GM12878 (cell line): ENCODE measurements around the gene ANO10. TPM values are rescaled to one million over a fixed set of nuclear protein-coding genes. Genes with fewer than 3 reads are reported as not detected.

ENCODE experiments used
- ATAC-seq: fragments of 200-7000 bp; cut with Tn5 transposase; 3 replicates; pipeline ENCODE4 v1.9.1; 2020; ENCODE audit warnings: mild to moderate bottlenecking, moderate library complexity
- BruUV-seq: library from RNA; stranded (reverse); fragments of 400-500 nt; replicated peaks from 2 replicates; lab custom pipeline; 2021; lab: Mats Ljungman, UMichigan
- CTCF ChIA-PET: fragments of 300-600 bp; sonication (Branson Sonifier 250); formaldehyde crosslinking; extraction: SDS; loops from one replicate; lab custom pipeline; 2021; ENCODE audit warnings: inconsistent platforms; lab: Yijun Ruan, JAX
- POLR2A ChIA-PET: fragments of 350-600 bp; formaldehyde crosslinking; extraction: SDS; loops from one replicate; lab custom pipeline; 2021; ENCODE audit warnings: inconsistent platforms; lab: Charles Lee
- RAD21 ChIA-PET: fragments of 300-600 bp; sonication (Branson Sonifier 250); formaldehyde crosslinking; loops from one replicate; lab custom pipeline; 2023; ENCODE audit warnings: antibody characterized with exemption; ENCODE audit not compliant: unreplicated experiment; lab: Charles Lee
- SMC1A ChIA-PET: fragments of 300-600 bp; sonication (Branson Sonifier 250); formaldehyde crosslinking; loops from one replicate; lab custom pipeline; 2023; ENCODE audit not compliant: unreplicated experiment, uncharacterized antibody; lab: Charles Lee
- DNase-seq: peaks from one replicate; pipeline ENCODE4 v3.0.0-alpha.2; 2011; ENCODE audit warnings: low read depth, low spot score
- FAIRE-seq: peaks from 3 replicates; lab custom pipeline; 2011; peaks lifted over from hg19 to GRCh38; lab: Jason Lieb, UNC
- H2AFZ ChIP-seq: 2 replicates; pipeline ENCODE4 v1.6.0; 2011; ENCODE audit warnings: low read depth, low read length, control low read depth; ENCODE audit not compliant: control insufficient read depth
- H3K27ac ChIP-seq: 2 replicates; pipeline ENCODE4 v1.5.1; 2011; ENCODE audit warnings: control low read depth; ENCODE audit not compliant: control insufficient read depth, insufficient read depth
- H3K27me3 ChIP-seq, 2 experiments: replicated peaks in 1 of 2; 2 replicates each; pipeline versions ENCODE4 v1.6.0 to v1.6.1; 2011; ENCODE audit warnings: low read length in 1 of 2; ENCODE audit not compliant: control insufficient read depth in 2 of 2, insufficient read depth in 2 of 2
- H3K36me3 ChIP-seq, 2 experiments: 2 replicates each; pipeline ENCODE4 v1.5.1; 2011; ENCODE audit warnings: low read length in 1 of 2; ENCODE audit not compliant: control insufficient read depth in 2 of 2, insufficient read depth in 2 of 2
- H3K4me1 ChIP-seq: 2 replicates; pipeline ENCODE4 v1.6.1; 2011; ENCODE audit warnings: mild to moderate bottlenecking, low read length, moderate library complexity, mixed read lengths; ENCODE audit not compliant: control insufficient read depth, insufficient read depth
- H3K4me2 ChIP-seq: 2 replicates; pipeline ENCODE4 v1.6.0; 2011; ENCODE audit warnings: control low read depth; ENCODE audit not compliant: control insufficient read depth, insufficient read depth
- H3K4me3 ChIP-seq: fragments of 200-600 bp; sonication (generic); 2 replicates; pipeline ENCODE4 v1.5.1; 2016
- H3K79me2 ChIP-seq: 2 replicates; pipeline ENCODE4 v1.6.0; 2011; ENCODE audit warnings: low read length; ENCODE audit not compliant: control insufficient read depth, insufficient read depth
- H3K9ac ChIP-seq: 2 replicates; pipeline ENCODE4 v1.8.0; 2011; ENCODE audit warnings: low read length, control low read depth, mixed read lengths; ENCODE audit not compliant: control insufficient read depth, insufficient read depth
- H3K9me3 ChIP-seq: replicated peaks from 3 replicates; pipeline ENCODE4 v1.5.1; 2011; ENCODE audit warnings: mild to moderate bottlenecking, low read length; ENCODE audit not compliant: control insufficient read depth, insufficient read depth
- H4K20me1 ChIP-seq: 2 replicates; pipeline ENCODE4 v1.6.0; 2011; ENCODE audit not compliant: control insufficient read depth, insufficient read depth
- CHD1 ChIP-seq: IDR thresholded peaks from 2 replicates; pipeline ENCODE4 v1.6.1; 2012; ENCODE audit warnings: low read depth, low read length, improper control_type of control experiment
- EED ChIP-seq: sonication (generic); IDR thresholded peaks from 2 replicates; pipeline ENCODE4 v1.6.1; 2016; ENCODE audit warnings: antibody characterized with exemption, low read depth
- ESRRA ChIP-seq: IDR thresholded peaks from 2 replicates; pipeline ENCODE4 v1.6.1; 2012; ENCODE audit warnings: mild to moderate bottlenecking, low read length, improper control_type of control experiment
- MYC ChIP-seq: IDR thresholded peaks from 2 replicates; pipeline ENCODE4 v1.6.1; 2011; ENCODE audit warnings: mild to moderate bottlenecking, low read length, moderate library complexity, inconsistent platforms; ENCODE audit not compliant: insufficient read depth, insufficient replicate concordance, insufficient read length, severe bottlenecking
- NRF1 ChIP-seq: conservative IDR thresholded peaks from 2 replicates; pipeline ENCODE4 v1.6.1; 2011; ENCODE audit warnings: mild to moderate bottlenecking, low read depth, low read length, improper control_type of control experiment
- RCOR1 ChIP-seq: conservative IDR thresholded peaks from 2 replicates; pipeline ENCODE4 v1.6.1; 2012; ENCODE audit warnings: low read depth, low read length, improper control_type of control experiment
- TCF12 ChIP-seq: IDR thresholded peaks from 2 replicates; pipeline ENCODE4 v1.6.1; 2011; ENCODE audit warnings: low read depth, mild to moderate bottlenecking, low read length
- ZNF274 ChIP-seq: IDR thresholded peaks from one replicate; pipeline ENCODE4 v1.8.0; 2011; ENCODE audit not compliant: insufficient read length, insufficient read depth
- ZNF622 ChIP-seq: fragments of 450-650 bp; IDR thresholded peaks from 2 replicates; pipeline ENCODE4 v1.6.1; 2017; ENCODE audit warnings: mild to moderate bottlenecking, inconsistent platforms
- WGBS: methylation state at CpG from one replicate; pipeline ENCODE4 v1.1.6; 2016; ENCODE audit warnings: low lambda C conversion rate; ENCODE audit not compliant: insufficient replicate concordance, insufficient coverage; ENCODE audit errors: missing lambda C conversion rate; 5-methylcytosine and 5-hydroxymethylcytosine counted together
- in situ Hi-C: fragments of 300-500 bp; cut with MboI; formaldehyde crosslinking; loops from 9 replicates; pipeline ENCODE4 v1.14.3; 2018; ENCODE audit warnings: mixed read lengths
- intact Hi-C: fragments of 100-400 bp; cut with micrococcal nuclease; formaldehyde crosslinking; loops from one replicate; pipeline ENCODE4 v1.14.2; 2022; ENCODE audit not compliant: unreplicated experiment
- polyA plus RNA-seq, 11 experiments: library from polyadenylated mRNA; depleted of rRNA in 4 of 11; unstranded in 6 of 11; stranded (reverse) in 5 of 11; fragments of >200 nt; fragmentation: Nextera tagmentation in 4 of 11; fragmentation: Illumina TruSeq in 1 of 11; extraction: Ambion mirVana in 4 of 11; extraction: Trizol in 1 of 11; gene quantifications; 1 replicate in 1 of 11; 2 replicates in 10 of 11; pipeline versions ENCODE4 v1.2.1 to v1.2.3, GENCODE V29; 2011 to 2016; ENCODE audit warnings: inconsistent platforms in 2 of 11, missing spikeins in 2 of 11, low read depth in 1 of 11
- total RNA-seq, 4 experiments: library from RNA; depleted of rRNA in 3 of 4; stranded (reverse); fragments of >200 nt in 3 of 4; fragmentation: Illumina TruSeq in 1 of 4; extraction: Trizol in 1 of 4; gene quantifications; 2 replicates each; pipeline versions ENCODE4 v1.2.1 to v1.2.3, GENCODE V29; 2013 to 2021
- TF ChIP-seq, protein P1 (sequence below): fragments of 450-650 bp; IDR thresholded peaks from 2 replicates; pipeline ENCODE4 v1.6.1; 2017; ENCODE audit warnings: antibody characterized with exemption, mild to moderate bottlenecking, moderate library complexity
- TF ChIP-seq, protein P2 (sequence below): IDR thresholded peaks from 2 replicates; pipeline ENCODE4 v1.6.1; 2011; ENCODE audit warnings: mild to moderate bottlenecking, low read depth, low read length, moderate library complexity; ENCODE audit not compliant: insufficient replicate concordance
- TF ChIP-seq, protein P3 (sequence below): fragments of 450-650 bp; IDR thresholded peaks from 2 replicates; pipeline ENCODE4 v1.6.1; 2017; ENCODE audit warnings: borderline replicate concordance

ANO10 gene
- total and polyA plus RNA-seq, 10 of the 15 experiments (the other 5 are each of a cell fraction or from before 2014, with no cell fraction given): 0.29 to 21.9 (median 1.6) TPM

DNA sequence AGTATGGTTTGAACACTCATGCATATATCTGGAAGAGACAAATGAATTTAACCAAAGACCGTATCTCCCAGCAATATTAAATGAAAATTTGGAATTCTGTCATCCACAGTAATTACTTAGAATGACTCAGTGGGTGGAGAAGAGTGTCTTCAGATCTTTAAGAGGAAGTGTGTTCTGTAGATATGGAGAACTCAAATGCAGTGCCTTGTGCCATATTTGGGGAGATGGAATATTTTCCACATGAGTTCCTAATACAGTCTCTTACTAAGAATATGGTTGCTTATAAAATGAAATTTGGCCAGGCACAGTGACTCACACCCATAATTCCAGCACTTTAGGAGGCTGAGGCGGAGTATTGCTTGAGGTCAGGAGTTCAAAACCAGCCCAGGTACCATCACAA is 40.5 kb downstream of the ANO10 start:
- ChIA-PET POLR2A (interaction anchor here (0.5 kb wide), 1 partner anchor 382 kb away, joined by 4 read pairs; no protein-coding TSS in a partner anchor), RAD21 (no interaction called here), CTCF (no interaction called here), SMC1A (interaction anchor here (1.3 kb wide), 1 partner anchor 57 kb away, joined by 3 read pairs; no protein-coding TSS in a partner anchor)
- no TSS peak for BruUV-seq
- H3K36me3 ChIP-seq: no peaks in the 10 kb centered on the region
- TF ChIP-seq NRF1 (no peak), ESRRA (no peak)
- H3K4me2 ChIP-seq: no peak overlapping the region
- in situ Hi-C loops: no loop called here
- no peaks in the 10 kb centered on the region for H3K9me3 ChIP-seq
- intact Hi-C loops: no loop called here
- no peak for ATAC-seq
- no peak overlapping the region for H3K4me3 ChIP-seq
- no peak overlapping the region for H2AFZ ChIP-seq
- H3K27me3 ChIP-seq: no peaks in the 10 kb centered on the region
- no peaks in the 10 kb centered on the region for H4K20me1 ChIP-seq
- no peaks in the 10 kb centered on the region for H3K4me1 ChIP-seq
- H3K27ac ChIP-seq: no peak overlapping the region
- H3K9ac ChIP-seq: no peak overlapping the region
- no peaks in the 10 kb centered on the region for H3K79me2 ChIP-seq
- no peak for DNase-seq
- WGBS: 48% methylated on average over 2 of the region's 2 CpGs
- FAIRE-seq: no peak

DNA sequence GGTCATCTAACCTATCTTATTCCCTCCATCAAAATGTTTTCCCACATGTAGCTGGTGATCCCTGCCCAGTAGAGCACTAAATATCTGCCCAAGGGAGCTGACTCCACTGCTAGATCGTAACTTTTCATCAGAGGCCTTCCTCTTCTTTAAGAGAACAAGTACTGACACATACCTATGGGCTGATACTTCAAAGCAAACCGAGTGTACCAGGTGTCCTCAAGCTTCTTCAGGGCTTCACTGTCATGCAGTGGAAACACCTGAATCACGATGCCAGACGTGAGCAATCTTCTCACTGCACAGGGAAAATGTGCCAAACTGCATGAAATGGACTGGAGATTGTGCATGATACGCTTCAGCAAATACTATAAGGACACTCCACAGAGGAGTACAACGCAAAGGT is 41.6 kb downstream of the ANO10 start:
- Histone ChIP-seq H3K27ac (no peak overlapping the region), H3K79me2 (no peaks in the 10 kb centered on the region), H3K4me2 (no peak overlapping the region), H3K9me3 (no peaks in the 10 kb centered on the region), H3K4me3 (no peak overlapping the region), H4K20me1 (no peaks in the 10 kb centered on the region), H3K4me1 (no peaks in the 10 kb centered on the region), H3K27me3 (no peaks in the 10 kb centered on the region), H3K36me3 (no peaks in the 10 kb centered on the region), H3K9ac (no peak overlapping the region), H2AFZ (no peak overlapping the region)
- BruUV-seq: no TSS peak
- DNase-seq: no peak
- ChIA-PET POLR2A (no interaction called here), RAD21 (no interaction called here), CTCF (no interaction called here), SMC1A (interaction anchor here (0.6 kb wide), 1 partner anchor 845 kb away, joined by 3 read pairs; no protein-coding TSS in a partner anchor)
- 60% methylated on average over 6 of the region's 6 CpGs for WGBS
- no peak for ATAC-seq
- FAIRE-seq: no peak
- intact Hi-C loops: no loop called here
- in situ Hi-C loops: no loop called here
- TF ChIP-seq, protein P1, sequence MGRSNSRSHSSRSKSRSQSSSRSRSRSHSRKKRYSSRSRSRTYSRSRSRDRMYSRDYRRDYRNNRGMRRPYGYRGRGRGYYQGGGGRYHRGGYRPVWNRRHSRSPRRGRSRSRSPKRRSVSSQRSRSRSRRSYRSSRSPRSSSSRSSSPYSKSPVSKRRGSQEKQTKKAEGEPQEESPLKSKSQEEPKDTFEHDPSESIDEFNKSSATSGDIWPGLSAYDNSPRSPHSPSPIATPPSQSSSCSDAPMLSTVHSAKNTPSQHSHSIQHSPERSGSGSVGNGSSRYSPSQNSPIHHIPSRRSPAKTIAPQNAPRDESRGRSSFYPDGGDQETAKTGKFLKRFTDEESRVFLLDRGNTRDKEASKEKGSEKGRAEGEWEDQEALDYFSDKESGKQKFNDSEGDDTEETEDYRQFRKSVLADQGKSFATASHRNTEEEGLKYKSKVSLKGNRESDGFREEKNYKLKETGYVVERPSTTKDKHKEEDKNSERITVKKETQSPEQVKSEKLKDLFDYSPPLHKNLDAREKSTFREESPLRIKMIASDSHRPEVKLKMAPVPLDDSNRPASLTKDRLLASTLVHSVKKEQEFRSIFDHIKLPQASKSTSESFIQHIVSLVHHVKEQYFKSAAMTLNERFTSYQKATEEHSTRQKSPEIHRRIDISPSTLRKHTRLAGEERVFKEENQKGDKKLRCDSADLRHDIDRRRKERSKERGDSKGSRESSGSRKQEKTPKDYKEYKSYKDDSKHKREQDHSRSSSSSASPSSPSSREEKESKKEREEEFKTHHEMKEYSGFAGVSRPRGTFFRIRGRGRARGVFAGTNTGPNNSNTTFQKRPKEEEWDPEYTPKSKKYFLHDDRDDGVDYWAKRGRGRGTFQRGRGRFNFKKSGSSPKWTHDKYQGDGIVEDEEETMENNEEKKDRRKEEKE: no peak
- TF ChIP-seq ZNF622: no peak
- no peak for TF ChIP-seq MYC
- TF ChIP-seq TCF12: no peak
- TF ChIP-seq CHD1: no peak
- TF ChIP-seq ZNF274: no peak
- TF ChIP-seq, protein P2, sequence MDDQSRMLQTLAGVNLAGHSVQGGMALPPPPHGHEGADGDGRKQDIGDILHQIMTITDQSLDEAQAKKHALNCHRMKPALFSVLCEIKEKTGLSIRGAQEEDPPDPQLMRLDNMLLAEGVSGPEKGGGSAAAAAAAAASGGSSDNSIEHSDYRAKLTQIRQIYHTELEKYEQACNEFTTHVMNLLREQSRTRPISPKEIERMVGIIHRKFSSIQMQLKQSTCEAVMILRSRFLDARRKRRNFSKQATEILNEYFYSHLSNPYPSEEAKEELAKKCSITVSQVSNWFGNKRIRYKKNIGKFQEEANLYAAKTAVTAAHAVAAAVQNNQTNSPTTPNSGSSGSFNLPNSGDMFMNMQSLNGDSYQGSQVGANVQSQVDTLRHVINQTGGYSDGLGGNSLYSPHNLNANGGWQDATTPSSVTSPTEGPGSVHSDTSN: no peak
- TF ChIP-seq, protein P3, sequence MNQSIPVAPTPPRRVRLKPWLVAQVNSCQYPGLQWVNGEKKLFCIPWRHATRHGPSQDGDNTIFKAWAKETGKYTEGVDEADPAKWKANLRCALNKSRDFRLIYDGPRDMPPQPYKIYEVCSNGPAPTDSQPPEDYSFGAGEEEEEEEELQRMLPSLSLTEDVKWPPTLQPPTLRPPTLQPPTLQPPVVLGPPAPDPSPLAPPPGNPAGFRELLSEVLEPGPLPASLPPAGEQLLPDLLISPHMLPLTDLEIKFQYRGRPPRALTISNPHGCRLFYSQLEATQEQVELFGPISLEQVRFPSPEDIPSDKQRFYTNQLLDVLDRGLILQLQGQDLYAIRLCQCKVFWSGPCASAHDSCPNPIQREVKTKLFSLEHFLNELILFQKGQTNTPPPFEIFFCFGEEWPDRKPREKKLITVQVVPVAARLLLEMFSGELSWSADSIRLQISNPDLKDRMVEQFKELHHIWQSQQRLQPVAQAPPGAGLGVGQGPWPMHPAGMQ: no peak
- TF ChIP-seq RCOR1: no peak
- TF ChIP-seq EED: no peak
